Astrocyte (in vitro differentiated cells and primary cell): ENCODE results near the gene FAM227A. TPM values are rescaled to one million over a fixed set of nuclear protein-coding genes. Genes with fewer than 3 reads are reported as not detected.

ENCODE experiments used
- DNase-seq: peaks from one replicate; pipeline ENCODE4 v3.0.0-alpha.2; 2010; ENCODE audit warnings: low read depth
- FAIRE-seq: peaks from 2 replicates; lab custom pipeline; 2011; peaks lifted over from hg19 to GRCh38; lab: Jason Lieb, UNC
- H2AFZ ChIP-seq: 2 replicates; pipeline ENCODE4 v1.6.0; 2012; ENCODE audit warnings: low read depth, low read length, inconsistent platforms
- H3K27ac ChIP-seq: 2 replicates; pipeline ENCODE4 v1.5.1; 2011; ENCODE audit warnings: low read depth, low read length, inconsistent platforms
- H3K27me3 ChIP-seq: 2 replicates; pipeline ENCODE4 v1.6.0; 2011; ENCODE audit warnings: low read length, inconsistent platforms; ENCODE audit not compliant: insufficient read depth
- H3K36me3 ChIP-seq: 2 replicates; pipeline ENCODE4 v1.5.1; 2011; ENCODE audit warnings: low read length, inconsistent platforms; ENCODE audit not compliant: insufficient read depth
- H3K4me1 ChIP-seq: 2 replicates; pipeline ENCODE4 v1.5.1; 2011; ENCODE audit warnings: low read length, inconsistent platforms; ENCODE audit not compliant: insufficient read depth
- H3K4me2 ChIP-seq: 2 replicates; pipeline ENCODE4 v1.6.0; 2012; ENCODE audit warnings: low read length, inconsistent platforms
- H3K4me3 ChIP-seq: 2 replicates; pipeline ENCODE4 v1.5.1; 2011; ENCODE audit warnings: low read depth, mild to moderate bottlenecking, low read length, inconsistent platforms; ENCODE audit not compliant: insufficient read depth
- H3K79me2 ChIP-seq: 2 replicates; pipeline ENCODE4 v1.6.0; 2012; ENCODE audit warnings: mild to moderate bottlenecking, low read length, inconsistent platforms; ENCODE audit not compliant: insufficient read depth
- H3K9ac ChIP-seq: 2 replicates; pipeline ENCODE4 v1.6.0; 2012; ENCODE audit warnings: mild to moderate bottlenecking, low read length, inconsistent platforms
- H3K9me3 ChIP-seq: 2 replicates; pipeline ENCODE4 v1.5.1; 2012; ENCODE audit warnings: low read depth, mild to moderate bottlenecking, low read length, inconsistent platforms; ENCODE audit not compliant: insufficient read depth
- H4K20me1 ChIP-seq: 2 replicates; pipeline ENCODE4 v1.6.0; 2012; ENCODE audit warnings: low read length, inconsistent platforms; ENCODE audit not compliant: insufficient read depth
- H3K27ac Mint-ChIP-seq: one replicate; pipeline ENCODE4 v1.8.0; 2021; ENCODE audit warnings: mild to moderate bottlenecking, mixed read lengths; ENCODE audit not compliant: unreplicated experiment
- H3K27me3 Mint-ChIP-seq: one replicate; pipeline ENCODE4 v1.8.0; 2021; ENCODE audit warnings: low read depth, mixed read lengths; ENCODE audit not compliant: unreplicated experiment
- H3K36me3 Mint-ChIP-seq: one replicate; pipeline ENCODE4 v1.8.0; 2021; ENCODE audit warnings: low read depth, mixed read lengths; ENCODE audit not compliant: unreplicated experiment
- H3K4me1 Mint-ChIP-seq: one replicate; pipeline ENCODE4 v1.8.0; 2021; ENCODE audit warnings: low read depth, mixed read lengths; ENCODE audit not compliant: unreplicated experiment
- H3K4me3 Mint-ChIP-seq: one replicate; pipeline ENCODE4 v1.8.0; 2021; ENCODE audit warnings: mild to moderate bottlenecking, moderate library complexity, mixed read lengths; ENCODE audit not compliant: unreplicated experiment
- H3K9me3 Mint-ChIP-seq: one replicate; pipeline ENCODE4 v1.8.0; 2021; ENCODE audit warnings: mild to moderate bottlenecking, mixed read lengths; ENCODE audit not compliant: unreplicated experiment
- CTCF ChIP-seq: IDR thresholded peaks from 2 replicates; pipeline ENCODE4 v1.5.1; 2011; ENCODE audit warnings: low read depth, mild to moderate bottlenecking, inconsistent platforms, low read length, moderate library complexity; ENCODE audit not compliant: insufficient read depth
- EZH2 ChIP-seq: IDR thresholded peaks from 2 replicates; pipeline ENCODE4 v1.6.1; 2012; ENCODE audit warnings: mild to moderate bottlenecking, low read length, inconsistent platforms; ENCODE audit not compliant: insufficient read depth
- total RNA-seq: library from RNA; stranded (reverse); gene quantifications from 2 replicates; pipeline ENCODE4 v1.2.1, GENCODE V29; 2021

The FAM227A gene
- total RNA-seq, 1 donor from 2014 or later = 3.4 TPM

- Histone ChIP-seq H3K79me2 (peaks cover 60% of the 10 kb centered on the region), H3K4me2 (no peak overlapping the region), H3K9me3 (no peaks in the 10 kb centered on the region), H4K20me1 (peaks cover 62% of the 10 kb centered on the region), H3K4me3 (no peak overlapping the region), H3K27ac (no peak overlapping the region), H3K36me3 (peaks cover 34% of the 10 kb centered on the region), H2AFZ (no peak overlapping the region), H3K27me3 (no peaks in the 10 kb centered on the region), H3K4me1 (no peaks in the 10 kb centered on the region), H3K9ac (no peak overlapping the region)
- Mint-ChIP-seq H3K4me3 (no peak overlapping the region), H3K27ac (no peak overlapping the region), H3K4me1 (no peaks in the 10 kb centered on the region), H3K9me3 (no peaks in the 10 kb centered on the region), H3K36me3 (peaks cover 8% of the 10 kb centered on the region), H3K27me3 (no peaks in the 10 kb centered on the region)
- DNase-seq = no peak
- TF ChIP-seq CTCF = no peak
- no peak for TF ChIP-seq EZH2
- no peak for FAIRE-seq
Observed at GRCh38 chr22:38689651-38690050, 33.5 kb upstream of the FAM227A start.

DNA sequence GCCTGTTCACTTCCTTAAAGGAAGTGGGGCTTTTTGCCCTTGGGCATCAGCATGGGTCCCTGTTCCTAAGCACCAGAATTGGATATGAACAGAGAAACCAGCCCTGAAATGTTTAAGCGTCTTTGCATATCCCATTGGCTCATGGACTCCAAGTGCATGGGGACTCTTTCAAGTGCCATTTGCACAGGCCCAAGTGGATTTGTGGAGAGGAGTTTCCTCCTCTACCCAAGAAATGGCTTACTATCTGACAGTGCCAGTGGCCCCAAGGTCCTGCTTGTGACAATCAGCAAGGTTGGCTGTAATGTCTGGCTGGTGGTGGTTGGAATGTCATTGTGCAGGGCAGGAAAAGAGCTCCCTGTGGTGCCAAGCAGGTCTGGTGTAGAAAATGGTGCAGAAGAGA lies 29.6 kb upstream of the FAM227A start:
- Histone ChIP-seq H3K27ac (no peak overlapping the region), H3K4me2 (no peak overlapping the region), H3K4me1 (peaks cover 10% of the 10 kb centered on the region), H2AFZ (no peak overlapping the region), H3K36me3 (peaks cover 41% of the 10 kb centered on the region), H3K9me3 (no peaks in the 10 kb centered on the region), H3K79me2 (peaks cover 44% of the 10 kb centered on the region), H4K20me1 (peaks cover 29% of the 10 kb centered on the region), H3K4me3 (no peak overlapping the region), H3K9ac (no peak overlapping the region), H3K27me3 (no peaks in the 10 kb centered on the region)
- H3K4me3 Mint-ChIP-seq = no peak overlapping the region
- no peak for DNase-seq
- no peak for FAIRE-seq
- H3K4me1 Mint-ChIP-seq = peaks cover 2% of the 10 kb centered on the region
- TF ChIP-seq CTCF = no peak
- no peak for TF ChIP-seq EZH2
- H3K9me3 Mint-ChIP-seq = no peaks in the 10 kb centered on the region
- no peaks in the 10 kb centered on the region for H3K27me3 Mint-ChIP-seq
- peaks cover 20% of the 10 kb centered on the region for H3K36me3 Mint-ChIP-seq
- no peak overlapping the region for H3K27ac Mint-ChIP-seq

GRCh38 chr22:38684895-38685294 lies 28.7 kb upstream of the FAM227A start:
- Histone ChIP-seq H3K79me2 (peaks cover 35% of the 10 kb centered on the region), H3K9me3 (no peaks in the 10 kb centered on the region)

More at GRCh38 chr22:38684895-38685294, 28.7 kb upstream of the FAM227A start:
- Mint-ChIP-seq H3K4me3 (no peak overlapping the region), H3K4me1 (peaks cover 2% of the 10 kb centered on the region), H3K27ac (no peak overlapping the region), H3K36me3 (peaks cover 20% of the 10 kb centered on the region), H3K27me3 (no peaks in the 10 kb centered on the region), H3K9me3 (no peaks in the 10 kb centered on the region)
- no peak for FAIRE-seq
- Histone ChIP-seq H3K4me3 (no peak overlapping the region), H3K4me2 (no peak overlapping the region), H3K9ac (no peak overlapping the region), H2AFZ (no peak overlapping the region), H3K27me3 (no peaks in the 10 kb centered on the region), H3K36me3 (peaks cover 41% of the 10 kb centered on the region), H3K27ac (no peak overlapping the region), H4K20me1 (peaks cover 24% of the 10 kb centered on the region), H3K4me1 (peaks cover 10% of the 10 kb centered on the region)
- TF ChIP-seq CTCF = no peak
- no peak for DNase-seq
